Transverse colon (tissue), 4 donors: ENCODE results near the gene NUB1. TPM values are rescaled to one million over a fixed set of nuclear protein-coding genes. Genes with fewer than 3 reads are reported as not detected.

Experiments used
- DNase-seq: peaks from one replicate; pipeline ENCODE4 v3.0.0-alpha.2; 2019
- H3K27ac ChIP-seq, 4 donors: fragments of 200-600 bp; sonication (generic); 2 replicates each; pipeline ENCODE4 v1.5.1; 2016 to 2018; ENCODE audit warnings: inconsistent platforms in 4 of 4
- H3K27me3 ChIP-seq: fragments of 200-600 bp; sonication (generic); 2 replicates; pipeline ENCODE4 v1.5.1; 2017; ENCODE audit warnings: inconsistent platforms
- H3K36me3 ChIP-seq, 4 donors: fragments of 200-600 bp; sonication (generic); 2 replicates each; pipeline ENCODE4 v1.5.1; 2017 to 2019; ENCODE audit warnings: inconsistent platforms in 4 of 4
- H3K4me1 ChIP-seq, 4 donors: fragments of 200-600 bp; sonication (generic); 2 replicates each; pipeline ENCODE4 v1.5.1; 2017 to 2020; ENCODE audit warnings: inconsistent platforms in 4 of 4
- H3K4me3 ChIP-seq, 4 donors: fragments of 200-600 bp; sonication (generic); 1 replicate in 1 of 4; 2 replicates in 3 of 4; pipeline versions ENCODE4 v1.5.1 to v1.6.1; 2017 to 2019; ENCODE audit warnings: inconsistent platforms in 4 of 4
- H3K9me3 ChIP-seq, 2 donors: fragments of 200-600 bp; sonication (generic); 2 replicates each; pipeline ENCODE4 v1.5.1; 2017 to 2019; ENCODE audit warnings: inconsistent platforms in 2 of 2
- CTCF ChIP-seq, 5 experiments: fragments of 200-600 bp in 3 of 5; fragments of 450-650 bp in 2 of 5; sonication (generic) in 3 of 5; IDR thresholded peaks; 1 replicate in 2 of 5; 2 replicates in 3 of 5; pipeline ENCODE4 v1.5.1; 2016 to 2017; ENCODE audit warnings: antibody characterized with exemption in 5 of 5, inconsistent platforms in 3 of 5, mild to moderate bottlenecking in 2 of 5, moderate library complexity in 1 of 5
- EP300 ChIP-seq: sonication (generic); formaldehyde crosslinking; IDR thresholded peaks from one replicate; pipeline ENCODE4 v1.6.1; 2017; ENCODE audit warnings: antibody characterized with exemption, low read depth
- POLR2A ChIP-seq: fragments of 450-650 bp; IDR thresholded peaks from one replicate; pipeline ENCODE4 v1.6.1; 2016; ENCODE audit warnings: antibody characterized with exemption, mild to moderate bottlenecking, moderate library complexity
- POLR2AphosphoS5 ChIP-seq, 3 donors: sonication (generic); formaldehyde crosslinking; IDR thresholded peaks; one replicate each; pipeline ENCODE4 v1.6.1; 2016; ENCODE audit warnings: antibody characterized with exemption in 3 of 3
- WGBS, 2 donors: methylation state at CpG; one replicate each; pipeline ENCODE4 v1.1.5; 2018; ENCODE audit warnings: low coverage in 1 of 2; 5-methylcytosine and 5-hydroxymethylcytosine counted together
- in situ Hi-C, 4 donors: fragments of 200-750 bp; cut with MboI; loops; one replicate each; pipeline versions ENCODE4 v1.15.0 to v1.15.1; 2017; ENCODE audit warnings: low sequenced_read_pairs in 3 of 4, low pct_ligation_motif_present in 1 of 4, low pct_unique_long_range_greater_than_20kb in 1 of 4
- intact Hi-C: fragments of 100-400 bp; cut with DNase I; formaldehyde crosslinking; loops from one replicate; pipeline ENCODE4 v1.15.1; 2023; ENCODE audit warnings: low total_unique reads
- total RNA-seq, 4 donors: library from RNA; depleted of rRNA; stranded (reverse); fragments of >200 nt; gene quantifications; one replicate each; pipeline ENCODE4 v1.1.0, GENCODE V29; 2016

Gene NUB1
- total RNA-seq, 4 donors from 2014 or later = 26.3 to 69.5 (median 56.4) TPM

- Histone ChIP-seq H3K36me3 (no peaks in the 10 kb centered on the region), H3K27ac (no peak overlapping the region), H3K4me1 (peaks cover 0 to 6% (median 0%) of the 10 kb centered on the region in 4 donors), H3K27me3 (no peaks in the 10 kb centered on the region), H3K9me3 (peaks cover 4 to 10% of the 10 kb centered on the region in 2 donors), H3K4me3 (no peak overlapping the region)
- intact Hi-C loops (no loop called here), in situ Hi-C loops (loop anchor here in 2 of 4 donors (5.0 kb wide), 2 partner anchors 33 to 38 kb away; no protein-coding TSS in a partner anchor)
- TF ChIP-seq EP300 = no peak
- no peak for TF ChIP-seq CTCF (IDR thresholded peaks at IDR 0.05)
- TF ChIP-seq POLR2A = no peak
- TF ChIP-seq POLR2AphosphoS5 (IDR thresholded peaks at IDR 0.05) = no peak
- DNase-seq = no peak
- WGBS, 2 donors = 66 to 94% methylated on average over 2 of the region's 2 CpGs
These were observed 22.4 kb upstream of the NUB1 start for GRCh38 chr7:151319189-151319588.

- no peak overlapping the region for H3K27ac ChIP-seq
- 87% methylated on average over 5 of the region's 5 CpGs; no CpG with 5 or more reads in 1 of the 2 donors for WGBS, 2 donors
- intact Hi-C loops (no loop called here), in situ Hi-C loops (no loop called here)
- no peaks in the 10 kb centered on the region for H3K27me3 ChIP-seq
- no peaks in the 10 kb centered on the region for H3K4me1 ChIP-seq
- DNase-seq = no peak
- TF ChIP-seq CTCF (IDR thresholded peaks at IDR 0.05) (no peak), POLR2AphosphoS5 (IDR thresholded peaks at IDR 0.05) (no peak), POLR2A (no peak), EP300 (no peak)
- no peak overlapping the region for H3K4me3 ChIP-seq
- no peaks in the 10 kb centered on the region for H3K36me3 ChIP-seq
- H3K9me3 ChIP-seq = peaks cover 4 to 10% of the 10 kb centered on the region in 2 donors
These were observed 21.3 kb upstream of the NUB1 start for GRCh38 chr7:151320263-151320845.

GRCh38 chr7:151321341-151321740, 20.3 kb upstream of the NUB1 start:
- no peak overlapping the region for H3K27ac ChIP-seq
- H3K4me1 ChIP-seq = no peaks in the 10 kb centered on the region
- in situ Hi-C loops = no loop called here
- no peak for DNase-seq
- WGBS, 2 donors = 88% methylated on average over 3 of the region's 3 CpGs; no CpG with 5 or more reads in 1 of the 2 donors
- no peak for TF ChIP-seq POLR2AphosphoS5 (IDR thresholded peaks at IDR 0.05)
- TF ChIP-seq EP300 = no peak
- TF ChIP-seq POLR2A = no peak
- TF ChIP-seq CTCF (IDR thresholded peaks at IDR 0.05) = no peak
- intact Hi-C loops = no loop called here
- no peaks in the 10 kb centered on the region for H3K36me3 ChIP-seq
- no peak overlapping the region for H3K4me3 ChIP-seq
- peaks cover 4 to 10% of the 10 kb centered on the region in 2 donors for H3K9me3 ChIP-seq
- H3K27me3 ChIP-seq = no peaks in the 10 kb centered on the region

- in situ Hi-C loops = no loop called here
- intact Hi-C loops = no loop called here
- H3K4me3 ChIP-seq = no peak overlapping the region
These were observed 18.7 kb upstream of the NUB1 start for GRCh38 chr7:151322906-151323305.

More at GRCh38 chr7:151322906-151323305, 18.7 kb upstream of the NUB1 start:
- Histone ChIP-seq H3K4me1 (no peaks in the 10 kb centered on the region), H3K27ac (no peak overlapping the region), H3K36me3 (no peaks in the 10 kb centered on the region), H3K27me3 (no peaks in the 10 kb centered on the region), H3K9me3 (peaks cover 4 to 10% of the 10 kb centered on the region in 2 donors)
- no peak for TF ChIP-seq POLR2AphosphoS5 (IDR thresholded peaks at IDR 0.05)
- no peak for TF ChIP-seq POLR2A
- TF ChIP-seq EP300 = no peak
- TF ChIP-seq CTCF (IDR thresholded peaks at IDR 0.05) = no peak
- DNase-seq = no peak
